ENCODE measurements around the gene SLC22A9.
"Not testable (repeated sequence)": the region's sequence is repeated elsewhere in the genome, so short reads cannot be mapped to it uniquely, and the experiment has no call there.

Gene SLC22A9

GRCh38 chr11:63369165-63369970 lies at the start of gene SLC22A9:
Gene SLC22A9, plus strand, starts transcription at chr11:63369785. Its CDS starts 272 bp downstream, at chr11:63370057.
- Histone ChIP-seq H4K20me1 (ENCODE audit: insufficient read depth) (no peaks in the 10 kb centered on the region), H3K4me3 (IDR thresholded peaks at IDR 0.05; ENCODE audit: insufficient read depth, low read depth, low read length) (no peak within 1 kb of the TSS), H3K9ac (no peak within 1 kb of the TSS), H3K79me2 (ENCODE audit: insufficient read depth, low read depth) (no peaks in the 10 kb centered on the region), H3K27ac (no peak within 1 kb of the TSS), H3K4me2 (no peak within 1 kb of the TSS), H2AFZ (ENCODE audit: low read depth) (no peak within 1 kb of the TSS), H3K4me1 (ENCODE audit: low read depth, poor library complexity, severe bottlenecking) (no peaks in the 10 kb centered on the region), H3K27me3 (ENCODE audit: insufficient read depth, low read depth) (no peaks in the 10 kb centered on the region), H3K36me3 (ENCODE audit: insufficient read depth) (no peaks in the 10 kb centered on the region)
- TF ChIP-seq CTCF (conservative IDR thresholded peaks at IDR 0.05; ENCODE audit: low read depth, low read length): no peak

DNA sequence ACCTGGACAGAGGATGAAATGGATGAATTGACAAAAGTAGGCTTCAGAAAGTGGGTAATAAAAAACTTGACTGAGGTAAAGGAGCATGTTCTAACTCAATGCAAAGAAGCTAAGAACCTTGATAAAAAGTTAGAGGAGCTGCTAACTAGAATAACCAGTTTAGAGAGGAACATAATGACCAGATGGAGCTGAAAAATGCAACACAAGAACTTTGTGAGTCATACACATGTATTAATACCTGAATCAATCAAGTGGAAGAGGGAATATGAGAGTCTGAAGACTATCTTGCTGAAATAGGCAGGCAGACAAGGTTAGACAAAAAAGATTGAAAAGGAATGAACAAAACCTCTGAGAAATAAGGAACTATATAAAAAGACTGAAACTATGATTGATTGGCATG lies 47.9 kb upstream of the SLC22A9 start:
- Histone ChIP-seq H3K4me1 (ENCODE audit: low read depth, poor library complexity, severe bottlenecking) (no peaks in the 10 kb centered on the region), H2AFZ (ENCODE audit: low read depth) (no peak overlapping the region), H3K9ac (no peak overlapping the region), H3K4me2 (no peak overlapping the region), H3K79me2 (ENCODE audit: insufficient read depth, low read depth) (no peaks in the 10 kb centered on the region), H3K36me3 (ENCODE audit: insufficient read depth) (no peaks in the 10 kb centered on the region), H3K27me3 (ENCODE audit: insufficient read depth, low read depth) (no peaks in the 10 kb centered on the region), H4K20me1 (ENCODE audit: insufficient read depth) (no peaks in the 10 kb centered on the region), H3K27ac (no peak overlapping the region), H3K4me3 (IDR thresholded peaks at IDR 0.05; ENCODE audit: insufficient read depth, low read depth, low read length) (no peak overlapping the region)
- TF ChIP-seq CTCF (conservative IDR thresholded peaks at IDR 0.05; ENCODE audit: low read depth, low read length): no peak

GRCh38 chr11:63335089-63335488 lies 34.5 kb upstream of the SLC22A9 start:
- not testable (repeated sequence) for H3K27ac ChIP-seq; H2AFZ ChIP-seq (ENCODE audit: low read depth); H3K4me1 ChIP-seq (ENCODE audit: low read depth, poor library complexity, severe bottlenecking); H3K4me2 ChIP-seq; H3K79me2 ChIP-seq (ENCODE audit: insufficient read depth, low read depth); H3K27me3 ChIP-seq (ENCODE audit: insufficient read depth, low read depth); H3K36me3 ChIP-seq (ENCODE audit: insufficient read depth); H4K20me1 ChIP-seq (ENCODE audit: insufficient read depth); H3K9ac ChIP-seq; H3K4me3 ChIP-seq (IDR thresholded peaks at IDR 0.05; ENCODE audit: insufficient read depth, low read depth, low read length)

DNA sequence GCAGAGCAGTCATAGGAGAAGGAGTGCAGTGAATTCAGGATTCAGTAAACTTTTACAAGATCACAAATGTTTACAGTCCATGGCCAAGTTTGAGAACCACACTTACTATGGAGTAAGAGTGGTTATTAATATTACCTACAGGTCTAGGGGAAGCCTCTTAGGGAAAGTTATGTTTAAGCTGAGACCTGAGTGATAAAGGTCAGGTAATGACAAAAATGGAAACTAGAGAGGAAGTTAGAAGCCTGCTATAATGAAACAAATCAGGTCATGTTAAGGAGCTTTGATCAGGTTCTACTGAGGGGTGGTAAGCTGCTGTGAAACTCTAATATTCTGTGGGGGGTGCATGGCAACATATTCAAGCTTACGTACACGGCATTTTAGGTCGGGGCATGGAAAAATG lies 32.5 kb upstream of the SLC22A9 start:
- no peak for TF ChIP-seq CTCF (conservative IDR thresholded peaks at IDR 0.05; ENCODE audit: low read depth, low read length)
- no peaks in the 10 kb centered on the region for H3K36me3 ChIP-seq (ENCODE audit: insufficient read depth)
- H3K27ac ChIP-seq: no peak overlapping the region
- H3K4me1 ChIP-seq (ENCODE audit: low read depth, poor library complexity, severe bottlenecking): no peaks in the 10 kb centered on the region
- H3K4me2 ChIP-seq: no peak overlapping the region
- H3K79me2 ChIP-seq (ENCODE audit: insufficient read depth, low read depth): no peaks in the 10 kb centered on the region
- H2AFZ ChIP-seq (ENCODE audit: low read depth): no peak overlapping the region
- no peaks in the 10 kb centered on the region for H4K20me1 ChIP-seq (ENCODE audit: insufficient read depth)
- H3K4me3 ChIP-seq (IDR thresholded peaks at IDR 0.05; ENCODE audit: insufficient read depth, low read depth, low read length): no peak overlapping the region
- H3K9ac ChIP-seq: no peak overlapping the region
- no peaks in the 10 kb centered on the region for H3K27me3 ChIP-seq (ENCODE audit: insufficient read depth, low read depth)

- H3K27ac ChIP-seq: no peak overlapping the region
- no peaks in the 10 kb centered on the region for H3K4me1 ChIP-seq (ENCODE audit: low read depth, poor library complexity, severe bottlenecking)
- no peak overlapping the region for H2AFZ ChIP-seq (ENCODE audit: low read depth)
- TF ChIP-seq CTCF (conservative IDR thresholded peaks at IDR 0.05; ENCODE audit: low read depth, low read length): no peak
- no peak overlapping the region for H3K4me2 ChIP-seq
- no peaks in the 10 kb centered on the region for H3K27me3 ChIP-seq (ENCODE audit: insufficient read depth, low read depth)
- no peak overlapping the region for H3K9ac ChIP-seq
- H3K79me2 ChIP-seq (ENCODE audit: insufficient read depth, low read depth): no peaks in the 10 kb centered on the region
- no peaks in the 10 kb centered on the region for H3K36me3 ChIP-seq (ENCODE audit: insufficient read depth)
- no peaks in the 10 kb centered on the region for H4K20me1 ChIP-seq (ENCODE audit: insufficient read depth)
- H3K4me3 ChIP-seq (IDR thresholded peaks at IDR 0.05; ENCODE audit: insufficient read depth, low read depth, low read length): no peak overlapping the region
These were observed 26.5 kb upstream of the SLC22A9 start for GRCh38 chr11:63343130-63343529.

Measured in KMS-11 (cell line).